ENCODE results near the gene SORT1. TPM values are rescaled to one million over a fixed set of nuclear protein-coding genes. Genes with fewer than 3 reads are reported as not detected.

SORT1 gene
- total RNA-seq, 2 experiments from 2014 or later, result 0.31 to 0.51 TPM

GRCh38 chr1:109371341-109371739 is 26.4 kb downstream of the SORT1 start:
- POLR2A ChIA-PET, result no interaction called here
- intact Hi-C loops (cut with micrococcal nuclease), result loop anchor here (2.0 kb wide), 1 partner anchor 13 kb away; no protein-coding TSS in a partner anchor
- Mint-ChIP-seq H3K36me3 (no peaks in the 10 kb centered on the region), H3K27me3 (peaks cover 22% of the 10 kb centered on the region), H3K4me3 (no peak overlapping the region), H3K4me1 (ENCODE audit: low read depth) (peaks cover 20% of the 10 kb centered on the region), H3K9me3 (no peaks in the 10 kb centered on the region), H3K27ac (no peak overlapping the region)
- DNase-seq, result peak; percentile 44
- CTCF ChIA-PET, result interaction anchor here (1.0 to 1.6 kb wide), 2 partner anchors 22 to 27 kb away, joined by 3 to 10 read pairs; partner anchors contain the start of gene SORT1

GRCh38 chr1:109370712-109371340 is 26.9 kb downstream of the SORT1 start:
- POLR2A ChIA-PET, result no interaction called here
- CTCF ChIA-PET, result interaction anchor here (1.0 to 1.6 kb wide), 2 partner anchors 22 to 28 kb away, joined by 3 to 10 read pairs; partner anchors contain the start of gene SORT1
- DNase-seq, result no peak
- H3K4me1 Mint-ChIP-seq (ENCODE audit: low read depth), result peaks cover 20% of the 10 kb centered on the region
- H3K36me3 Mint-ChIP-seq, result no peaks in the 10 kb centered on the region
- peaks cover 22% of the 10 kb centered on the region for H3K27me3 Mint-ChIP-seq
- no peak overlapping the region for H3K27ac Mint-ChIP-seq
- intact Hi-C loops (cut with micrococcal nuclease), result loop anchor here (2.0 kb wide), 1 partner anchor 14 kb away; no protein-coding TSS in a partner anchor
- no peaks in the 10 kb centered on the region for H3K9me3 Mint-ChIP-seq
- H3K4me3 Mint-ChIP-seq, result no peak overlapping the region

- Mint-ChIP-seq H3K9me3 (no peaks in the 10 kb centered on the region), H3K27ac (no peak overlapping the region), H3K27me3 (peaks cover 24% of the 10 kb centered on the region), H3K4me1 (ENCODE audit: low read depth) (peaks cover 12% of the 10 kb centered on the region), H3K4me3 (no peak overlapping the region), H3K36me3 (no peaks in the 10 kb centered on the region)
- intact Hi-C loops (cut with micrococcal nuclease), result no loop called here
- ChIA-PET POLR2A (no interaction called here), CTCF (interaction anchor here (1.0 kb wide), 1 partner anchor 92 kb away, joined by 4 read pairs; no protein-coding TSS in a partner anchor)
- DNase-seq, result no peak
Observed at GRCh38 chr1:109369167-109369746, 28.5 kb downstream of the SORT1 start.

GRCh38 chr1:109368464-109368863 is 29.3 kb downstream of the SORT1 start:
- Mint-ChIP-seq H3K9me3 (no peaks in the 10 kb centered on the region), H3K4me3 (no peak overlapping the region), H3K27ac (no peak overlapping the region), H3K27me3 (peaks cover 32% of the 10 kb centered on the region), H3K4me1 (ENCODE audit: low read depth) (peaks cover 12% of the 10 kb centered on the region), H3K36me3 (no peaks in the 10 kb centered on the region)
- DNase-seq, result no peak
- ChIA-PET CTCF (interaction anchor here (1.0 kb wide), 1 partner anchor 91 kb away, joined by 4 read pairs; no protein-coding TSS in a partner anchor), POLR2A (no interaction called here)
- intact Hi-C loops (cut with micrococcal nuclease), result no loop called here

- H3K4me3 Mint-ChIP-seq, result no peak overlapping the region
- H3K27ac Mint-ChIP-seq, result no peak overlapping the region
- peaks cover 12% of the 10 kb centered on the region for H3K4me1 Mint-ChIP-seq (ENCODE audit: low read depth)
- no peaks in the 10 kb centered on the region for H3K9me3 Mint-ChIP-seq
- no peaks in the 10 kb centered on the region for H3K36me3 Mint-ChIP-seq
- CTCF ChIA-PET, result no interaction called here
- no peak for DNase-seq
- intact Hi-C loops (cut with micrococcal nuclease), result no loop called here
- POLR2A ChIA-PET, result no interaction called here
- H3K27me3 Mint-ChIP-seq, result peaks cover 34% of the 10 kb centered on the region
Observed at GRCh38 chr1:109367626-109368025, 30.1 kb downstream of the SORT1 start.

GRCh38 chr1:109365642-109366204 is 32.0 kb downstream of the SORT1 start:
- CTCF ChIA-PET, result no interaction called here
- Mint-ChIP-seq H3K36me3 (no peaks in the 10 kb centered on the region), H3K9me3 (no peaks in the 10 kb centered on the region), H3K27me3 (peaks cover 33% of the 10 kb centered on the region), H3K4me1 (ENCODE audit: low read depth) (peaks cover 2% of the 10 kb centered on the region), H3K4me3 (no peak overlapping the region), H3K27ac (no peak overlapping the region)
- POLR2A ChIA-PET, result no interaction called here
- intact Hi-C loops (cut with micrococcal nuclease), result no loop called here
- DNase-seq, result no peak

- Mint-ChIP-seq H3K27ac (no peak overlapping the region), H3K4me3 (no peak overlapping the region), H3K9me3 (no peaks in the 10 kb centered on the region), H3K27me3 (peaks cover 24% of the 10 kb centered on the region), H3K4me1 (ENCODE audit: low read depth) (no peaks in the 10 kb centered on the region), H3K36me3 (no peaks in the 10 kb centered on the region)
- intact Hi-C loops (cut with micrococcal nuclease), result no loop called here
- ChIA-PET CTCF (no interaction called here), POLR2A (no interaction called here)
- no peak for DNase-seq
Observed at GRCh38 chr1:109361649-109362048, 36.1 kb downstream of the SORT1 start.

GRCh38 chr1:109361069-109361468 is 36.6 kb downstream of the SORT1 start:
- ChIA-PET CTCF (interaction anchor here (0.7 kb wide), 1 partner anchor 248 kb away, joined by 8 read pairs; no protein-coding TSS in a partner anchor), POLR2A (no interaction called here)
- peaks cover 22% of the 10 kb centered on the region for H3K27me3 Mint-ChIP-seq

GRCh38 chr1:109357616-109358015 is 40.1 kb downstream of the SORT1 start:
- ChIA-PET POLR2A (interaction anchor here (0.6 kb wide), 1 partner anchor 155 kb away, joined by 3 read pairs; no protein-coding TSS in a partner anchor), CTCF (interaction anchor here (1.2 kb wide), 1 partner anchor 330 kb away, joined by 3 read pairs; no protein-coding TSS in a partner anchor)
- H3K4me3 Mint-ChIP-seq, result no peak overlapping the region
- intact Hi-C loops (cut with micrococcal nuclease), result no loop called here
- no peaks in the 10 kb centered on the region for H3K9me3 Mint-ChIP-seq
- H3K4me1 Mint-ChIP-seq (ENCODE audit: low read depth), result peaks cover 2% of the 10 kb centered on the region
- no peak for DNase-seq
- no peaks in the 10 kb centered on the region for H3K36me3 Mint-ChIP-seq
- peaks cover 8% of the 10 kb centered on the region for H3K27me3 Mint-ChIP-seq
- no peak overlapping the region for H3K27ac Mint-ChIP-seq

More at GRCh38 chr1:109361069-109361468, 36.6 kb downstream of the SORT1 start:
- Mint-ChIP-seq H3K27ac (no peak overlapping the region), H3K9me3 (no peaks in the 10 kb centered on the region), H3K4me3 (no peak overlapping the region), H3K36me3 (no peaks in the 10 kb centered on the region), H3K4me1 (ENCODE audit: low read depth) (no peaks in the 10 kb centered on the region)
- DNase-seq, result no peak
- intact Hi-C loops (cut with micrococcal nuclease), result no loop called here

GRCh38 chr1:109356915-109357314 is 40.8 kb downstream of the SORT1 start:
- intact Hi-C loops (cut with micrococcal nuclease), result no loop called here
- ChIA-PET POLR2A (interaction anchor here (0.6 kb wide), 1 partner anchor 156 kb away, joined by 3 read pairs; no protein-coding TSS in a partner anchor), CTCF (interaction anchor here (1.2 to 1.5 kb wide), 2 partner anchors 42 to 329 kb away, joined by 3 read pairs; no protein-coding TSS in a partner anchor)
- H3K27me3 Mint-ChIP-seq, result peaks cover 9% of the 10 kb centered on the region
- H3K4me1 Mint-ChIP-seq (ENCODE audit: low read depth), result peaks cover 2% of the 10 kb centered on the region
- H3K27ac Mint-ChIP-seq, result no peak overlapping the region
- H3K36me3 Mint-ChIP-seq, result no peaks in the 10 kb centered on the region
- H3K4me3 Mint-ChIP-seq, result no peak overlapping the region
- no peaks in the 10 kb centered on the region for H3K9me3 Mint-ChIP-seq
- no peak for DNase-seq

- no peak for DNase-seq
- Mint-ChIP-seq H3K27ac (no peak overlapping the region), H3K36me3 (no peaks in the 10 kb centered on the region), H3K27me3 (peaks cover 9% of the 10 kb centered on the region), H3K9me3 (no peaks in the 10 kb centered on the region), H3K4me1 (ENCODE audit: low read depth) (peaks cover 2% of the 10 kb centered on the region), H3K4me3 (no peak overlapping the region)
- POLR2A ChIA-PET, result no interaction called here
- CTCF ChIA-PET, result interaction anchor here (1.2 to 1.5 kb wide), 2 partner anchors 42 to 328 kb away, joined by 3 read pairs; no protein-coding TSS in a partner anchor
- intact Hi-C loops (cut with micrococcal nuclease), result no loop called here
Observed at GRCh38 chr1:109356505-109356904, 41.2 kb downstream of the SORT1 start.

GRCh38 chr1:109354929-109355328 is 42.8 kb downstream of the SORT1 start:
- no peaks in the 10 kb centered on the region for H3K9me3 Mint-ChIP-seq
- DNase-seq, result no peak
- no peaks in the 10 kb centered on the region for H3K36me3 Mint-ChIP-seq
- H3K4me3 Mint-ChIP-seq, result no peak overlapping the region
- CTCF ChIA-PET, result interaction anchor here (1.1 kb wide), 1 partner anchor 45 kb away, joined by 3 read pairs; no protein-coding TSS in a partner anchor
- no peak overlapping the region for H3K27ac Mint-ChIP-seq
- H3K27me3 Mint-ChIP-seq, result peaks cover 3% of the 10 kb centered on the region
- H3K4me1 Mint-ChIP-seq (ENCODE audit: low read depth), result peaks cover 2% of the 10 kb centered on the region
- POLR2A ChIA-PET, result interaction anchor here (0.7 kb wide), 1 partner anchor 44 kb away, joined by 4 read pairs; no protein-coding TSS in a partner anchor
- intact Hi-C loops (cut with micrococcal nuclease), result no loop called here

All from activated CD4-positive, alpha-beta memory T cell treated with anti-CD3 and anti-CD28 coated beads for 36 hours (primary cell).